H1 (cell line): ENCODE measurements around the gene TLR8.
"Not testable (repeated sequence)": the region's sequence is repeated elsewhere in the genome, so short reads cannot be mapped to it uniquely, and the experiment has no call there.

Source experiments
- CTCF ChIP-seq, 3 experiments: IDR thresholded peaks; 1 replicate in 2 of 3; 2 replicates in 1 of 3; pipeline versions ENCODE4 v1.5.1 to v1.6.1; 2011; ENCODE audit warnings: low read length in 3 of 3, mild to moderate bottlenecking in 3 of 3, inconsistent platforms in 2 of 3, low read depth in 1 of 3, moderate library complexity in 1 of 3; ENCODE audit not compliant: insufficient read depth in 1 of 3; ENCODE audit errors: control extremely low read depth in 1 of 3
- POLR2A ChIP-seq, 2 experiments: IDR thresholded peaks; 1 replicate in 1 of 2; 2 replicates in 1 of 2; pipeline ENCODE4 v1.6.1; 2011; ENCODE audit warnings: low read depth in 2 of 2, low read length in 2 of 2, mild to moderate bottlenecking in 2 of 2; ENCODE audit errors: control extremely low read depth in 1 of 2
- ZNF274 ChIP-seq: IDR thresholded peaks from 2 replicates; pipeline ENCODE4 v1.7.0; 2012; ENCODE audit warnings: low read length, borderline replicate concordance; ENCODE audit errors: extremely low read depth

- not testable (repeated sequence) for TF ChIP-seq POLR2A (IDR thresholded peaks at IDR 0.05; ENCODE audit: control extremely low read depth in 1 of 2, low read depth in 2 of 2, low read length in 2 of 2); CTCF (IDR thresholded peaks at IDR 0.05; ENCODE audit: control extremely low read depth in 1 of 3, insufficient read depth in 1 of 3, low read depth in 1 of 3, low read length in 3 of 3); ZNF274
These were observed 37.2 kb downstream of the TLR8 start for GRCh38 chrX:12943592-12943991.
